ENCODE data around the gene PLAU.
"Not testable (repeated sequence)": the region's sequence is repeated elsewhere in the genome, so short reads cannot be mapped to it uniquely, and the experiment has no call there.

PLAU gene

DNA sequence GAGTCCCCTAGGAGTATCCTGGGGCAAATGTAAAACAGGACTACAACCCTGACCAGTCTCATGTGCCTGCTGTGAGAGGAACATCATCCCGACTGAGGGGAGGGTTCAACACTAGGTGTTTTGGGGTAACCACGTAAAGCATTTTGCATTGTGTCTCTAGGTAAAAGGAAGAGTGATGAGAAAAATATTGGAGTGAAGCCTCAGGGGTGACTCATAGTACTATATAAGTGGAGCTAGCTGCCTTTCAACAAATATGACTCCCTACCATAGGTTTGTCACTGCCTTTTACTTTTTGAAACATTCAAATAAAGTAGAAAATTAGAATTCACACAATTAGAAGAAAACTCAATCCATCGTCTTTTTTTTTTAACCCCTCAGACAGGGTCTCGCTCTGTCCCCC, 34.0 kb upstream of the PLAU start:
- peak; percentile 64 for DNase-seq (ENCODE audit: low spot score)

DNA sequence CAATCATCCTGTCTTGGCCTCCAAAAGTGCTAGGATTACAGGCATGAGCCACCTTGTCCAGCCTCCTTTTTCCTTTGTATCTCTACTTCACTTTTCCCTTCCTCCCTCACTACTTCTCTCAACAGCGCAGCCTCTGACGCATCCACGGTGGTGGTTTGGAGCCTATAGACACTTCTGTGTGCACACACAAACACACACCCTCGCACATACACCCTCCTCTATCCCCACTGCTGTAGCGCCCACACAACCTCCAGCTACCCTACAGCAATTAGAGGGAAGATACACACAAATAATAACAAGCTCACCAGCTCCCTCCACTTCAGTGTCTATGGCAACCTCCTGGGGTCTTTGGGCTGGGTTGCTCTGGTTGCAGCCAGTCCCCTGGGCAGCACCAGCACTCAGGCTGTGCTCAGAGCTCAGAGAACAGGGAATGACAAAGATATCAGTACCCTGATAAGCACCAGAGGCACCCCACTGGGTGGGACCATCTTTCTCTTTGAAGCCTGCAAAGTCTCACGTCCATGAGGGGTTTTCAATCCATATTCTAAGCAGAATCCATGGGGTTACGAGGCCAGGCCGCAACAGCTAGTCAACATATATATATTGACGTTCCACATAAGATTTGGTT, 33.3 kb upstream of the PLAU start:
- no peak for DNase-seq (ENCODE audit: low spot score)

DNA sequence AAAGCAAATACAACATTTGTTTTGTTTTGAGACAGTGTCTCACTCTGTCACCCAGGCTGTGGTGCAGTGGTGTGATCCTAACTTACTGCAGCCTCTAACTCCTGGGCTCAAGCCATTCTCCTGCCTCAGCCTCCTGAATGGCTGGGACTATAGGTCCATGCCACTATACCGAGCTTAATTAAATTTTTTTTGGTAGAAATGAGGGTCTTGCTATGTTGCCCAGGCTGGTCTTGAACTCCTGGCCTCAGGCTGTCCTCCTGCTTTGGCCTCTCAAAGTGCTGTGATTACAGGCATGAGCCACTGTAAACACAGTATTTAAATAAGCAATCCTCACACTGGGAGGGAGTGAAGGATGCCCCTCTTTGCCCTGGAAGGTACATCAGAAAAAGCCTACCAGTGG, 32.6 kb upstream of the PLAU start:
- DNase-seq (ENCODE audit: low spot score) = no peak

DNA sequence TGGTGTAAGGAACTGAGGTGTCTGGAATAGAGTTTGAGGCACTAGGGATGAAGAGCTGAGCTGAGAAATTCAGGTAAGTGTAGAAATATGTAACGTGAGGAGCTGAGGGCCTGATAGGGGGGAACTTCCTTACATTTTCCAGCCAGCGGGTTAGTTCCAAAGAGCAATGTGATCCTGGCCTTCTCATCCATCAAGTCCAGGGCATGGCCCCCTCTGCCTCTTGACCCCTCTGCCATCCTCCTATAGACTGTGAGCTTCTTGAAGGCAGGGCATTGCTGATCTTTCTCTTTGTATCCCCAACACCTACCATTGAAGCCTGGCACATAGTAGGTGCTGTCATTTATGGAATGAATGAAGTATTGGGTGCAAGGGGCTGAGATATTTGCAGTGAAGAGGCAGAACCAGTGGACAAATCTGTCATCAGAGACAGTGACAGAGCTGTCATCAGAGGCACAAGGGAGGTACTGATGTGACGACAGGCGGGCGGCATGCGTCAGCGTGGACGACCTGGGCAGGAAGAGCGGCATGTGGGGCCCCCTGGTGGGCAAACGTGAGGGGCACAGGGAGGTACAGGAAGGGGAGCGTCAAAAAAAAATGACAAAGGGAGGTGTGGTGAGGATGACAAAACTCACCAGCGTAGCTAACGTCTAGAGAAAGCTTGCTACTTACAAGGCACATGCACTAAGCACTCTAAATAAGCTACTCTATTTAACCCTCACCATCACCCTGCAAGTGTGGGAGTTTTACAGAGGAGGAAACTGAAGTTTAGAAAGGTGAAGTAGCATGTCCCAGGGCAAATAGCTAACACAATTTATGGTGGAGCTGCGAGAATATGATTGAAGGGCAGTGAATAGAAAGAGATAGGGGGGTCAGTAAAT, 31.4 kb upstream of the PLAU start:
- DNase-seq (ENCODE audit: low spot score) = peak; percentile 91

DNA sequence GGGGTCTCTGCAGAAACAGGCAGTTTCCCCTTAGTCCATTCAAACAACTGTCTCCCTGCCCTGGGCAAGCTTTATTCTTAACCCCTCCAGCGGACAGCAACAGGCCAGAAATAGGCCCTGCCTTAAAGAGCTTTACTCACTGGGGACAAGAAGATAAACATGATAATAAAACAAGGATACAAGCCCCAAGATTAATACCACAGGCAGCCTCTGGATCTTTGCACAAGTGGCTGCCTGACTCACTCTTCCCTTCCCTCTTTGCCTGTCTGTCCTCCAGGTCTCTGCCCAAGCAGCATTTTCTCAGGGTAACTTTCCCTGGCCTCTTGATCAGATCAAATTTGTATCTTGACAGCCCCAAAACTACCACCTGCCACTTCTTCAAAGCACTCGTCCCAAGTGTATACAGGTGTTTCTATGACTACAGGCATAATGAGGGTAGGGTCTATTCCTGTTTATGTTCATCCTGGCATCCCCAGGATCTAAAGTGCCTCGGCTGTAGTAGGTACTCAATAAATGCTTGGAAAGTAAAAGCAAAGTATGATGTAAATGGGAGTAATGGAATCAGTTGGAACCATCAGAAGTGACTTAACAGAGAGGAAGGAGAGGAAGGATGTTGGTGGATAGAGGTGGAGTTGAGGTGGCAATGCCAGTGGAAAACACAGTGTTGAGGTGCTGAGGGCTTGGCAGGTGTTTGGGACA, 29.6 kb upstream of the PLAU start:
- no peak for DNase-seq (ENCODE audit: low spot score)

DNA sequence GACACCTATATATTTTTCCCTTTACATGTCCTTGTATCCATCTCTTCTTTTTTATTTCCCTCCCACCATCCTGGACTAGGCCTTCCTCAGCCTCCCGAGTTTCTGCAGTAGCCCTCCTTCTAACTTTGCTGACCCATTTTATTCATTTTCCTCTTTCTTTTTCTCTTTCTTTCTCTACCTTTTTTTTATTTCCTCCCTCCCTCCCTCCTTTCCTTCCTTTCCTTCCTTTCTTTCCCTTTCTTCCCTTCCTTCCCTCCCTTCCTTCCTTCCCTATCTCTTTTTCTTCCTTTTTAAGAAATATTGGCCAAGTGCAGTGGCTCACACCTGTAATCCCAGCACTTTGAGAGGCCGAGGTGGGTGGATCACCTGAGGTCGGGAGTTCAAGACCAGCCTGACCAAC, 26.9 kb upstream of the PLAU start:
- DNase-seq (ENCODE audit: low spot score) = no peak

DNA sequence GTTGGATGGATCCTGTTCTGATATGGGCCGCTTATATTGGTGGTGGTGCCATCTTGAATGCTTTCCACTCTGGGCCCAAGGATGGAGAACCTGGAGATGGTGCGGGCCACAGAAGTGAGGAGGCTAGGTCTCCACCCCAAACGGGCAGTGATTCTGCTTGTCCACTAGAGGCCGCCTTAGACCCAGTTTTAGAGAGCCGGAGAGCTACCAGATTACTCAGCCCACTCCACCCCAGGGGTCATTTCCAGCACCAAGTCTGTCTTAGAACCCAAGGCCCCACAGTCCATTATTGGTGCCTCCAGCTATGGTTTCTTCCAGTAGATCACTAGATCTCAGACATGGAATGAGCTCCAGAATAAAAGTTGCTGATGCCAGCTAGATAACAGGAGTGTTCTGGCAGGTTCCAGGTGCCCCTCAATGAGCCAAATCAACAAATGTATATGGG, 24.8 kb upstream of the PLAU start:
- DNase-seq (ENCODE audit: low spot score) = peak; percentile 83

DNA sequence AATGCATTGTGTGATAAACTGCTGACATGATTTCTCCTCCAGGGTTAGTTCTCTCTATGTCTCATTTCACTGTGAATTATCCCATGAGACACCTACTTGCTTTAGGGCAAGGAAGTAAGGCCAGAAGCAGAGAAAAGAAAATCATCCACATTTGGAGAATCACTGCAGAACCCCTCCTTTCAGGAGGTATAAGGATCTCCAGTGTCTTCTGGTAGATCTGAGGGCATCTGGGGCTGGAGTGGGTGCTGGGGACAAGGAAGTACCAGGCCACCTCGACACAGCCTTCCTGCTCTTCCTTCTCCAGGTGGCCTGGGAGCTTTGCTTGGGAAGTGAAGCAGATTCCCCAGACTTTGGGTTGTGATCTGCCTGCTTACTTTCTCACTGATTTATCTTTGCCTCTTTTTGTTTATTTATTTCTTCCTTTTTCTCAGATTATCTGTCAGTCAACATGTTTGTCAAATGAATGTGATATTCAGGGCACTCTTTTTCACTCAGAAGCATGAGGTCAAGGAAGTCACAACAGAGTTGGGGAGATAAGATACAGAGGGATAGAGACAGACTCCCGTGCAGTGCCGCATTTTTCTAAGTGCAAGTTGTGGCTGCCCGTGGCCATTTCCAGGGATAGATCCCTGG, 24.2 kb upstream of the PLAU start:
- DNase-seq (ENCODE audit: low spot score) = no peak

DNA sequence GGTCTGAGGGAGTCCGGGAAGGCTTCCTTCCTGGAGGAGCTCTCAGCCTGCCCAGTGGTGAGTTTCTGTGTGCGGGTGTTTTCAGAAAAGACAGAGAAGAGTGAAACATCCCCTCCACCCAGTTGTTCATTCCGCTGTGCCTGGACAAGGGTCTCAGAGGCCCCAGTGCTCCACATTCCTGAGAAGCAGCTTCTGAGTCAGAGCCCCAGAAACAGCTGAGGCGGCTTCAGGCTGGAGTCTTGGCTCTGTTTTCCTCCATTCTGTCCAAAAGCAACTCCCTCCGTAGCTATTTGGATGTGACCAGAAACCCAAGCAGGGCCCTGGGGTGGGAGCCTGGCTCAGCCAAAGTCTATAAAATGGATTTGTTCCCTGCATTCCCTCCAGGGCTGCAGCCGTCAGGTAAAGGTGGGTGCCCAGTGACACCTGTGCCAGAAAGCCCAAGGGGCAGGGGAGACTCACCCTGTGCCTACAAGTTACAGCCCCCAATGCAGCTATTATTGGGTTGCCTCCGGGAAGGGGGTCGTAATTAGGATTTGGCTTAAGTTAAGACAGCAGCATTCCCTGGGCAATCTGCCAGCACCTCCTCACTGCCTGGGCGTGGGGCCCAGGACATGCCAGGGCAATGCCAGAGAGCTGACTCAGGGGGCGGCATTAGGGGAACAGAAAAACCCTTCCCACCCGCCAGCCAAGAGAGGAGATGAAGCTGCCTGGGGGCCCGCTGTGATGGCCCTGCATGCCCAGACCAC, 23.5 kb upstream of the PLAU start:
- DNase-seq (ENCODE audit: low spot score) = peak; percentile 41

DNA sequence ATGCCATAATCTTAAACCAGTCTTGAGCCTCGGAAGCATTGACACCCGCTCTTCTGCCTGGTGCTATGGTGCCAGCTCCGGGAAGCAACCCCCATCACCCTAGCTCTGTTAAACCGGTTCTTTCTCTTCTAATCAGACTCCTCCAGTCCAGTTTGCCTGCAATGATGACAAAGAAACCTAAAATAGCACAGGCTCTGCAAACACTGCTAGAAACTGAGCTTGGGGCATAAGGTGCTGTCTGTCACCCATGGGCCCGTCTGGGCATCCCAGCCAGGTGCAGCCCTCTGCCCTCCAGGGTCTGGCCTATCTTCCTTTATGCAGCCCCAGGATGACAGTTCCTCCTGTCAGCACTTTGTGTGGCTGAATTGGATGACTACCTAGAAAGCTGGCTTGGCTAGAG, 22.4 kb upstream of the PLAU start:
- no peak for DNase-seq (ENCODE audit: low spot score)

DNA sequence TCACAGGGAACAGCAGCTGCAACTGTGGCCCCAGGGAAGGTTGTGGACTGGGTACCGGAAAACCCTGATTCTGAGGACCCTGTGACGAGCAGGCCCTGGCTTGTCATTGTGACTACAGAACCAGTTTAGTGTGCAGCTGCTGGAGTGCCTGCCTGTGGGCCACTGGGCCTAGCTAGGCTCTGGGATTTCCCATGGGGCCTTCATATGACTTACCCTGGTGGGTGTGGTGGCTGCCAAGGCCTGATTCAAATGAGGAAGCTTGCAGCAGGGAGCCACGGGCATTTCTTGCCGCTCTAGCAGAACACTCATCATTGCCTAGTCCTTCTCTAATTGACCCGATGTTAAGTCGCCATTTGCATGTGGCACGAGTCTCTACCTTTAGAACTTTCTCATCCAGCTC, 21.9 kb upstream of the PLAU start:
- DNase-seq (ENCODE audit: low spot score) = no peak

DNA sequence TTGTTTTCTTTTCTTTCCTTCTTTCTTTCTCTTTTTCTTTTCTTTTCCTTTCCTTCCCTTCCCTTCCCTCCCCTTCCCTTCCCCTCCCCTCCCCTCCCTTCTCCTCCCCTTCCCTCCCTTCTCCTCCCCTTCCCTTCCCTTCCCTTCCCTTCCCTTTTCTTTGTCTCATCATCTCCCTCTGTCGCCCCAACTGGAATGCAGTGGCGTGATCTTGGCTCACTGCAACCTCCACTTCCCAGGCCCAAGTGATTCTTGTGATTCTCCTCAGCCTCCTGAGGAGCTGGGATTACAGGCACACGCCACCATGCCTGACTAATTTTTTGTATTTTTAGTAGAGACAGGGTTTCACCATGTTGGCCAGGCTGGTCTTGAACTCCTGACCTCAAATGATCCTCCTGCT, 21.5 kb upstream of the PLAU start:
- not testable (repeated sequence) for DNase-seq (ENCODE audit: low spot score)

DNA sequence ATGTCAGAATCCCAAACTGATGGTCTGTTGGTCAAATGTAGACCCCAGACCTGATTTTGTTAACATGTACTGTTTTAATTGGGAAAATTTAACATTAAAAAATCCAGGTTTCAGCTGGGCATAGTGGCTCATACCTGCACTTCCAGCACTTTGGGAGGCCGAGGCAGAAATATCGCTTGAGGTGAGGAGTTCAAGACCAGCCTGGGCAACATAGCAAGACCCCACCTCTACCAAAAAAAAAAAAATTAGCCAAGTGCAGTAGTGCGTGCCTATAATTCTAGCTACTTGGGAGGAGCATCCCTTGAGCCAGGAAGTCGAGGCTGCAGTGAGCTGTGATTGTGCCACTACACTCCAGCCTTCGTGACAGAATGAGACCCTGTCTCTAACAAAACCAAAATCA, 20.7 kb upstream of the PLAU start:
- DNase-seq (ENCODE audit: low spot score) = no peak

DNA sequence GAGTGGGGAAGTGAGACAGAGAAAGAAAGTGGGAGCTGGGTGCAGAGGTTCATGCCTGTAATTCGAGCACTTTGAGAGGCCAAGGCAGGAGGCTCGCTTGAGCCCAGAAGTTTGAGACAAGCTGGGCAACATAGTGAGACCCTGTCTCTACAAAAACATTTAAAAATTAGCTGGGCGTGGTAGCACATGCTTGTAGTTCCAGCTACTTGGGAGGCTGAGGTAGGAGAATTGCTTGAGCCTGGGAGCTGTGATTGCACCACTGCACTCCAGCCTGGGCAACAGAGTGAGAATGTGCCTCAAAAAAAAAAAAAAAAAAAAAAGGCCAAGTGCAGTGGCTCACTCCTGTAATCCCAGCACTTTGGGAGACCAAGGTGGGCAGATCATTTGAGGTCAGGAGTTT, 20.1 kb upstream of the PLAU start:
- not testable (repeated sequence) for DNase-seq (ENCODE audit: low spot score)

DNA sequence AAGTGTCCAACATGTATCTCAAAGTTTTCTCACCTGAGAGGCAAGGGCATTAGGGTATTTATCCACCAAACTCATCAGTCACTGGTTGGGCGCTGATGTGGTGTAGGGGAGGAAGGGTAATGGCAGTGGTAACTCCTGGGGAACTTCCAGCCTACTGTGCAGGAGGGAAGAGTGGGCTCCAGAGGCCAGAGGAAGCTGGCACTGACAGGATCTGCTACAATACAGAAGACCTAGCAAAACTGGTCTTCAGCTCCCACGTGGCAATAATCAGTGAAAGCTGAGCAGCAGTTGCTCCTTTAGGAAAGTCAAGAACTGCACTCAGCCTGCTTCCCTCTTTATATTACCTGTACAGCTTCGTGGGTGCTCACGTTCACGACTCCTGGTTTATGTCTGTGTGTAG, 19.4 kb upstream of the PLAU start:
- no peak for DNase-seq (ENCODE audit: low spot score)

DNA sequence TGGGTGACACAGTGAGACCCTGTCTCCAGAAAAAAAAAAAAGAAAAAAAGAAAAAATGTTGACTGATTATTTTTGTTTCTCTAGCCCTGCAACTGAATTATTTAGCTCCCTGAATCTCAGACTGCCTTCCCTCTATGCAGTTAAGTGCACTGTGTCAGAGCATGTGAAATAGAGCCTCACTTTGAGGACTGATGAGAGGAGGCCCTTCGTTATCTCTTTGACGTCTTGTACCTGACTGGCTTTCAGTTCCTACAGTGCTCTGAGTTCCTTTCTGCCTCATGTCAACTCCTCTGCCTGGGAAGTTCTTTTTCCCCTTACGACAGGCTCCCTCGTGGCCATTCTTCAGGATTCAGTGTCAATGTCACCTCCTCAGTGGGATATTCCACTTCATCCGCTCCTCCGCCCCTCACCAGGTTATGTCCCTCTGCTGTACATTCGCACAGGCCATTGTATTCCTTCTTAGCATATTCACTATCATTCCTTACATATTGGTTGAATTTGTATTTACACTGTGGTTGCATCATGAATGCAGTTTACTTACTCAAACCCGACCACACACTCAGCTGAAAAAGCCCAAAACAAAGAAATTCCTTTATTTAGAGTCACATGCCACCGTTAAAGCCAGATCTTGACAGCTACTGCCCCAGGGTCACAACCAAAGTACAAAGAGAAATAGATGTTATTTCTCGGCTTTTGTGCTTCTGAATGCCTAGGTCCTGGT, 18.5 kb upstream of the PLAU start:
- no peak for DNase-seq (ENCODE audit: low spot score)

DNA sequence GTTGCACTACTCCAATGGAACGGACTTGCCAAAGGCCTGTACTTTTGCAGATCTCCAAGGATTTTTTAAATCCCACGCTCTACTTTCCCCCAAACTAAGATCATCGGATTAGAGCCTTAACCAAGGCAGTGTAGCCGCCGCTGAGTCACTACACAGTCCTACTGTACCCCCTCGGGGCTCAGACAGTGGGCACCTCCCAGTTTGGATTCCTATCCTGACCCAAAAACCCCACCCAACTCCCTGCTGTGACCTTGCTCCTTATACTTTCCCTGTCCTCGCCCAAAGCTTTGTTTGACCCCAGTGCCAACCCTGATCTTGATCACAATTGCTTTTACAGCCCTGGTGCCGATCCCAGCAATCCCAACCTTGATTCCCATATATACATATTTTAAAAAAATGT, 17.5 kb upstream of the PLAU start:
- DNase-seq (ENCODE audit: low spot score) = no peak

DNA sequence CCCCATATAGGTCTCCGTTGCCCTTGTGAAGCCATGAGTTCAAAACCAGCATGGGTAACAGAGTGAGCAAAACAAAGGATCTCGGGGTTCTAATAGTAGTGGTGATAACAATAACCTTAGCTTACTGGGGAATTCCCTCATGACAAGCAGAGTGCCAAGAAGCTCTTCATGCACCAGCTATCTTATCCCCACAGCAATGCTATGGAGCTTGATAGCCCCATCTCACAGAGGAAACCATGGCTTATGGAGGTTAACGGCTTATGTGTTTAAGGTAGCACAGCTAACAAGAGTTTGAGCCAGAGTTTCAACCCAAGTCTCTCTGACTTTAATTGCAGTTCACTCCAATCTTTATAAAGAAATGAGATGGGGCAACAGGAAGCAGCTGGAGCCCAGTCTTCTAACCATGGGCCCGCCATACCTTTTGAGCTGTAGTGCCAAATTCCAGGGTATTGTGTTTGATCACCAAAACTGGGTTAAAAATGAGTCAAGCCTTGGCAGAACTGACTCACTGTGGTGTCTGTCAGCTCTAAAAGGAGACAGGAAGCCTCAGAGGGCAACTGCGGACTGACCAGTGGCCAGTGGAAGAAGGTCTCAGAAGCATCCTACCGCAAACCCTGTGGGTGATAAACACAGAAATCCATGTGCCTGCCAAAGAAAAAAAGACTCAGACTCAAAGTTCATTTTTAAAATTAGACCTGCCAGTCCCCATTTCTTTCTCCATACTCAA, 16.5 kb upstream of the PLAU start:
- peak; percentile 60 for DNase-seq (ENCODE audit: low spot score)

DNA sequence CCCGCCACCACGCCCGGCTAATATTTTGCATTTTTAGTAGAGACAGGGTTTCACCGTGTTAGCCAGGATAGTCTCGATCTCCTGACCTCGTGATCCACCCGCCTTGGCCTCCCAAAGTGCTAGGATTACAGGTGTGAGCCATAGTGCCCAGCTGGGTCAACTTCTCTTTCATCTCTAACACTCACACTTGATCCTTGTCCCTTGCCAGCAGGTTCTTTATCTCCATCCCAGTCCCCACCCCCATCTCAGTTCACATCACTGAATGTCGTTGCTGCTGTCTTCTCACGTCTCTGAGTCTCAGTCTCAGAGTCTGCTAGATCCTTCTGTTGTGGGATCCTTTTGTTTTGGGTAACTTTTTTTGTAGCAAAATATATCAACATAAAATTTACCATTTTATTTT, 15.6 kb upstream of the PLAU start:
- not testable (repeated sequence) for DNase-seq (ENCODE audit: low spot score)

DNA sequence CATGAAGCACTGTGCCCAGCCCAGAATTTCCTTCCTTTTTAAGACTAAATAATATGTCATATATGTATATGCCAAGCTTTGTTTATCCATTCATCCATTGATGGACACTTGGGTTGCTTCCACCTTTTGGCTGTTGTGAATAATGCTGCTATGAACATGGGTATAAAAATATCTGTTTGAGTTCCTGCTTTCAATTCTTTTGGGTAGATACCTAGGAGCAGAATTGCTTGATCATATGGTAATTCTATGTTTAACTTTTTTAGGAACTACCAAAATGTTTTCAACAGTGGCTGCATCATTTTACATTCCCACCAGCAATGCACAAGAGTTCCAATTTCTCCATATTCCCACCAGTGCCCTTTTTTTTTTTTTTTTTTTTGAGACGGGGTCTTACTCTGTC, 13.2 kb upstream of the PLAU start:
- DNase-seq (ENCODE audit: low spot score) = no peak

All from RKO (cell line).